Measurements from ENCODE around the gene PLBD2. TPM values are rescaled to one million over a fixed set of nuclear protein-coding genes. Genes with fewer than 3 reads are reported as not detected.

The PLBD2 gene
- total RNA-seq, 1 donor from 2014 or later, result 31.8 TPM

DNA sequence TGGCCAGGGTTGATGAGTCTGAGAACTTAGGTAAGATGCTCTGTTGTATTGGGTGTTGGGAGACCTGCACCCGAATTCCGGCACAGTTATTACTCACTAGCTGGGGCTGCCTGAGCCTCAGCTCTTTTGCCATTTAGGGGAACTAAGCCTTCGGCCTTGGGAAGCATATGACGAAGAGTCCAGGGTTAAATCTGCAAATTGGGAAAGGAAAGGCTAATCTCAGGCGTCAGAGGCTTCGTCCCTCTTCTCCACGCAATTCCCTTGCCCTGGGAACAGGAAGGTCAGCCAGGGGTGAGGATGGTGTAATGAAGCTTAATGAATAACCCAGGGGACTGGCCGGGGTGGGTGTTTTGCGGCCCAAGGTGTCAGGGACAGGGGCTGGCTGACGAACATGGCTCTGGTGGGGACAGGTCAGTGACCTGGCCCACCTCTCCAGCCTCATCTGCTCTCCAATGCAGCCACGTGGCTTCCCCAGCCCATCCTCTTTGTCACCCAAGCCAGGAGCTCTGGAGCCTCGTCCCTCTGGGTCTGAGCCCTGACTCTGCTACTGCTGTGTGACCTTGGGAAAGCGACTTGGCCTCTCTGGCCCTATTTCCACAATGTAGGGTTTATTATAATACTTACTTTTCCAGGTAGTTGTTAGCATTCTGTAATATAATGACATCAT is 60.0 kb downstream of the PLBD2 start:
- DNase-seq (ENCODE audit: low spot score), result no peak

DNA sequence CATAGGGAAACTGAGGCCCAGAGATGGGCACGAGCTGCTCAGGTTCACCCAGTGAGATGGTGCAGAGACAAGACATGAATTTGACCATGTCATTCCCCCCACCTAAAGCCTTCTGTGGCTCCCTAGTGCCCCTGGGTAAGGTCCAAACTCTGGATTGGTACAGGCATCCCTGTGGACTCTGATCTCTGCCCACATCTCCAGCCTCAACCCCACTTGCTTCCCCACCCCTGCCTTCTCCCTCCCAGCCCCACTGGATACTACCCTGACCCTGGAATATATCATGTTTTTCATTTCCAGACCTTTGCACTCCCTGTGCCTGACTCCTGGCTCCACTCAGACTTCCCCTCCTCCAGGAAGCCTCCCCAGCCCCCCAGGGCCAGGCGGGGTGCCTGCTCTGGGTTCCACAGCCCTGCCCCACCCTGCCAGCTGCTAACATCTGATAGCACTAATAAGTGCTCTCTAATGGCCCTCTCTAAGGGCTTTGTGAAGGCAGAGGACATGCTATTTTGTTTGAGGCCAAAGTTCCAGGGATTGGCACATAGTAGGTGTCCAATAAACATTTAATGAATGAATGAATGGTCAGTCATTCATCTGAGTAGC is 62.7 kb downstream of the PLBD2 start:
- no peak for DNase-seq (ENCODE audit: low spot score)

GRCh38 chr12:113422030-113422885 is 63.9 kb downstream of the PLBD2 start, which contains the start of gene SDSL:
TSS of gene SDSL (plus strand) at chr12:113422380. CDS start at chr12:113427983, 5,603 bp downstream.
- peak; percentile 79 for DNase-seq (ENCODE audit: low spot score)

DNA sequence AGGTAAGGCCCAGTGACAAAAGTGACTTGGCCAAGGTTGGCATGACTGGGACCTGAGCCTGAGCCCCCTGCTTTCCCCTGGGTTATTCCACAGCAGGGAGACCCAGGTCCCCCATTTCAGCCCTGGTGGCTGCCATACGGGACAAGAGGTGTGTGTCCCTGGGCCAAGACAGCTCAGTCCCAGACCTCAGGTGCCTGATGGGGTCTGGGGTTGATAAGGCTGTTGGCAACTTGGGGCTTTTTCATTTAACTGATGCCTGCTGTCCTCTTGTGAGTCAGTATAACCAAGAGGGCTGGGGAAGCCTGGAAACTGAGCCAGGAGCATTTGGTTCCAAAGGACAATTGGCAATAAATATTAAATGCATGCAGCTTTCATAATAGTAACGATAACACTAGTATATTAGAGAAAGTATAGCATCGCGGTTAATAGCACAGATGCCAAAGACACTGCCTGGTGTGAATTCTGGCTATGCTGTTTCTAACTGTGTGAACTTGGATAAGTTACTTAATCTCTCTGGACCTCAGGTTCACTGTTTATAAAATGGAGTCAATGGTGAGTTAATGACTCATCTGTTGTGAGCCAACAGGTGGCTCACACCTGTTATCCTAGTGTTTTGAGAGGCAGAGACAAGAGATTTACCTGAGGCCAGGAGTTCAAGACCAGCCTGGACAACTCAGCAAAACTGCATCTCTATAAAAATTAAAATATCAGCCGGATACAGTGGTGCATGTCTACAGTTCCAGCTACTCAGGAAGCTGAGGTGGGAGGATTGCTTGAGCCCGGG is 64.7 kb downstream of the PLBD2 start:
- no peak for DNase-seq (ENCODE audit: low spot score)

- DNase-seq (ENCODE audit: low spot score), result no peak
These were observed 66.1 kb downstream of the PLBD2 start for GRCh38 chr12:113424456-113424855.

GRCh38 chr12:113424915-113425823 is 66.8 kb downstream of the PLBD2 start:
- DNase-seq (ENCODE audit: low spot score), result no peak

GRCh38 chr12:113425960-113426453 is 67.6 kb downstream of the PLBD2 start:
- no peak for DNase-seq (ENCODE audit: low spot score)

DNA sequence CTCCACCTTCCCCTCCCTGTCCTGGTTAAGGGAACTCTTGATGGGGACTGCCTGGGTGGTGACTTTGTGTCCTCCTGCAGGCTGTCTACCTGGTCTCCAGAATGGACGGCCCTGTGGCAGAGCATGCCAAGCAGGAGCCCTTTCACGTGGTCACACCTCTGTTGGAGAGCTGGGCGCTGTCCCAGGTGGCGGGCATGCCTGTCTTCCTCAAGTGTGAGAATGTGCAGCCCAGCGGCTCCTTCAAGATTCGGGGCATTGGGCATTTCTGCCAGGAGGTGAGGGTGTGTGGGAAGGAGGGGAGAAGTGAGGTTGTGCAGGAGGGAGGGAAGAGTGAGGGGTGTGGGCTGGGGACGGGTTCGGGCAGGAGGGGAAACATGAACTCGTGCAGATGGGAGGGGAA is 69.5 kb downstream of the PLBD2 start:
- DNase-seq (ENCODE audit: low spot score), result no peak

GRCh38 chr12:113428482-113428881 is 70.1 kb downstream of the PLBD2 start:
- DNase-seq (ENCODE audit: low spot score), result no peak

DNA sequence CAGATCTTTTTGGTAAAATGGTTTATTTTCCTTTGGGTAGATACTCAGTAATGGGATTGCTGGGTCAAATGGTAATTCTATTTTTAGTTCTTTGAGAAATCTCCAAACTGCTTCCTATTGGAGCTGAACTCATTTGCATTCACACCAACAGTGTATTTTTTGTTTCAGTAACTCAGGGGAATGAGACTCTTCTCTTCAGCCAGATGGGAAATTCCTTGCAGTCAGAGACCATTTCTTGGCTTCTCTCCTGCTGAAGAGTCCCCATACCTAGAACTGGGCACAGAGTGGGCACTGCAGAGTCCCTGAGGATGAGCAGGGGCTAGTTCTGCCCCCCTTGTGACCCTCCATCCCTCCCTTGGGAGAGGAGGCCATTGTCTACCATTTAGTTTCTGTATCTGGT is 74.6 kb downstream of the PLBD2 start:
- DNase-seq (ENCODE audit: low spot score), result no peak

- no peak for DNase-seq (ENCODE audit: low spot score)
These were observed 77.0 kb downstream of the PLBD2 start for GRCh38 chr12:113435367-113435766.

- no peak for DNase-seq (ENCODE audit: low spot score)
These were observed 78.2 kb downstream of the PLBD2 start for GRCh38 chr12:113436586-113436985.

- DNase-seq (ENCODE audit: low spot score), result no peak
These were observed 78.8 kb downstream of the PLBD2 start for GRCh38 chr12:113436993-113437728.

DNA sequence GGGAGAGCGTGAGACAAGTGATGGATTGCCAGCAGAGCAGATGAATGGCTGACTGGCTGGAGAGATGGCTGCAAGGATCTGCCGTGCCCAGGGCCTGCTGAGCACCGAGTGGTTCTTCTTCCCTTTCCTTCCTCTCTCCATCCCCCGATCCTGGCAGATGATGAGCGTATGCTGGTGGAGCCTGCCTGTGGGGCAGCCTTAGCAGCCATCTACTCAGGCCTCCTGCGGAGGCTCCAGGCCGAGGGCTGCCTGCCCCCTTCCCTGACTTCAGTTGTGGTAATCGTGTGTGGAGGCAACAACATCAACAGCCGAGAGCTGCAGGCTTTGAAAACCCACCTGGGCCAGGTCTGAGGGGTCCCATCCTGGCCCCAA is 79.3 kb downstream of the PLBD2 start:
- no peak for DNase-seq (ENCODE audit: low spot score)

DNA sequence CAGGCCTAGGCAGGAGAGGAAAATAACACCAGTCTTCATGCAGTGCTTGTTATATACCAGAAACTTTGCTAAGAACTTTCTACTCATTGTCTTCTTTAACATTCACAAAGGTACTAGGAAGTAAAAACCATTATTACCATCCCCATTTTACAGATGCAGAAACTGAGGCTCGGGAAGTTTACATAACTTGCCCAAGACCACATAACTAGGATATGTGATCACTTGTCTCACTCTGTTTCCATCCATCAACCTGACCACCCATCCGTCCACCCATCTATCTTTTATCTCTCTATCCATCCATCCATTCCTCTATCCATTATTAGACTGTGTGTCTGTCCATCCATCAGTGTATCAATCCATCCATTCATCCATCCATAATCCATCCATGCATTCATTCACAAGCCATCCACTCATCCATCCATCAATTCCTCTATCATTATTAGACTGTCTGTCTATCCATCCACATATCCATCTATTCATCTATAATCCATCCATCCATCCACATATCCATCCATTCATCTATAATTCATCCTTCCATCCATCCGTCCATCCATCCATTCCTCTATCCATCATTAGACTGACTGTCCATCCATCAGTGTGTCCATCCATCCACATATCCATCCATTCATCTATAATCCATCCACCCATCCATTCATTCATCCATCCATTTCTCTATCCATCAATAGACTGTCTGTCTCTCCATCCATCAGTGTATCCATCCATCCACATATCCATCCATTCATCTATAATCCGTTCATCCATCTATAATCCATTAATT is 80.3 kb downstream of the PLBD2 start:
- no peak for DNase-seq (ENCODE audit: low spot score)

- DNase-seq (ENCODE audit: low spot score), result no peak
These were observed 80.9 kb downstream of the PLBD2 start for GRCh38 chr12:113439301-113439597.

- DNase-seq (ENCODE audit: low spot score), result no peak
These were observed 81.2 kb downstream of the PLBD2 start for GRCh38 chr12:113439606-113440030.

- no peak for DNase-seq (ENCODE audit: low spot score)
These were observed 81.9 kb downstream of the PLBD2 start for GRCh38 chr12:113440336-113440735.
